BLaER1 treated with 17β-estradiol and CSF1 and Interleukin-3, amounts not matched to agents 10 nM and 100 nM (cell line): Measurements from ENCODE around the gene TMEM260.

Experiments used
- H3K27ac ChIP-seq, 11 experiments: shearing (Covaris generic); formaldehyde crosslinking; 2 replicates each; pipeline ENCODE4 v1.8.1; 2022
- H3K27me3 ChIP-seq, 11 experiments: shearing (Covaris generic); formaldehyde crosslinking; 2 replicates each; pipeline ENCODE4 v1.8.1; 2022
- H3K36me3 ChIP-seq, 11 experiments: shearing (Covaris generic); formaldehyde crosslinking; 2 replicates each; pipeline ENCODE4 v1.8.1; 2022
- H3K4me1 ChIP-seq, 10 experiments: shearing (Covaris generic); formaldehyde crosslinking; 2 replicates each; pipeline ENCODE4 v1.8.1; 2022
- H3K4me2 ChIP-seq, 11 experiments: shearing (Covaris generic); formaldehyde crosslinking; 2 replicates each; pipeline ENCODE4 v1.8.1; 2022
- H3K4me3 ChIP-seq, 10 experiments: shearing (Covaris generic); formaldehyde crosslinking; 2 replicates each; pipeline ENCODE4 v1.8.1; 2022
- H3K9ac ChIP-seq, 11 experiments: shearing (Covaris generic); formaldehyde crosslinking; 2 replicates each; pipeline ENCODE4 v1.8.1; 2022
- H3K9me3 ChIP-seq, 11 experiments: shearing (Covaris generic); formaldehyde crosslinking; replicated peaks in 1 of 11; 2 replicates each; pipeline ENCODE4 v1.8.1; 2022
- H4K20me1 ChIP-seq, 11 experiments: shearing (Covaris generic); formaldehyde crosslinking; 2 replicates each; pipeline ENCODE4 v1.8.1; 2022
- Cebpa-rat ChIP-seq, 11 experiments: shearing (Covaris generic); IDR thresholded peaks; 2 replicates each; pipeline ENCODE4 v1.8.1; 2022

Gene TMEM260

DNA sequence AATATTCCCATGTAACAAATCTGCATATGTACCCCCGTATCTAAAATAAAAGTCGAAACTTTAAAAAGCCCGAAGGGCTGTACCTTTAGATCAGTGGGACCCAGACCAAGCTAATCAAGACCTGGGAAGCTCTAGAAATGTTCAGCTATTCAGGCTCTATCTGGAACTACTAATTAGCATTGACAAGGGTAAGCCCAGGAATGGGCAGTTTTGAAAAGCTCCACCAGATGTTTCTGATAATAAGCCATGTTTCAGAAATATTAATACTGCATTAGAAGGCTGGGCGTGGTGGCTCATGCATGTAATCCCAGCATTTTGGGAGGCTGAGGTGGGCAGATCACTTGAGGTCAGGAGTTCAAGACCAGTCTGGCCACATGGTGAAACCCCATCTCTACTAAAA, 20.4 kb upstream of the TMEM260 start:
- no peaks in the 10 kb centered on the region for H4K20me1 ChIP-seq
- no peak overlapping the region for H3K27ac ChIP-seq
- no peaks in the 10 kb centered on the region for H3K27me3 ChIP-seq
- H3K4me3 ChIP-seq = no peak overlapping the region
- H3K9ac ChIP-seq = no peak overlapping the region
- no peaks in the 10 kb centered on the region for H3K4me1 ChIP-seq
- H3K36me3 ChIP-seq = no peaks in the 10 kb centered on the region
- no peak for TF ChIP-seq Cebpa-rat (IDR thresholded peaks at IDR 0.05)
- H3K9me3 ChIP-seq = peaks cover 4 to 14% (median 10%) of the 10 kb centered on the region in 11 experiments; a peak in 20 of 22 replicates
- no peak overlapping the region for H3K4me2 ChIP-seq

DNA sequence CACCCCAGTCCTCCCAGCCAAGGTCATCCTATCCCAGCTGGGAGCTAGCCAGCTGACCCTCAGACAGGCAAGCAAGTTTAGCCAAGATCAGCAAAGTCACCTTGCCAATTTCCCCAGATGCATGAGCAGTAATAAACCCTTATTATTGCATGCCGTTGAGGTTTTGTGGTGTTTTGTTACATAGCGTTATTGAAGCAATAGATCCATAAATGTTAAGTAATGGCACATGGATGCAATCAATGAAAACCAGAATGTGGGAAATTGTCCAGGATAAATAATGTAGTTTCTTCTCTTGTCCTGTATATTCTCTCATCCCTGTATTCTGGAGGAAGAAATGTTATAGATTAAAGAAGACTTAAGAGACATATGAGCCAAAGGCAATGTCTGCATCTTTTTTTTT, 18.0 kb upstream of the TMEM260 start:
- Histone ChIP-seq H3K9me3 (peaks cover 11 to 25% (median 20%) of the 10 kb centered on the region in 11 experiments; a peak in 21 of 22 replicates), H3K4me1 (no peaks in the 10 kb centered on the region), H4K20me1 (no peaks in the 10 kb centered on the region), H3K27ac (no peak overlapping the region), H3K4me2 (no peak overlapping the region), H3K9ac (no peak overlapping the region), H3K27me3 (no peaks in the 10 kb centered on the region), H3K36me3 (no peaks in the 10 kb centered on the region), H3K4me3 (no peak overlapping the region)
- TF ChIP-seq Cebpa-rat (IDR thresholded peaks at IDR 0.05) = no peak

DNA sequence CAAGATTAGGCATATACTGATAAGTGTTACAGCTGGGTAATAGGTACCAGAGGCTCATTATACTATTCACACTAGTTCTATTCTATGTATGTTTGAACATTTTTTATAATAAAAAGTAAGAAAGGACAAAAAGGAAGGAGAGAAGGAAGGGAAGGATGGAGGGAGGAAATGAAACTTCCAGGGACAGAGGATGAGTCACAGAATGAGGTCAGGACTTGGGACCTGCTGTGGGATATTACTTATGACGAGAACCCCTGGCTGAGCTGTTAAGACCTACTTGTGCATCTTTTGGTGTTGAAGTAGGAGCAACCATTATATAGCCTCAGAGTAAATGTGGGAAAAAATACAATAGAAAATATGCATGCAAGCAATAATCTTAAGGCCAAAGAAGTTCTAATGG, 16.7 kb upstream of the TMEM260 start:
- Histone ChIP-seq H3K27ac (no peak overlapping the region), H3K9me3 (peaks cover 11 to 25% (median 20%) of the 10 kb centered on the region in 11 experiments; a peak in 21 of 22 replicates), H4K20me1 (no peaks in the 10 kb centered on the region), H3K4me2 (no peak overlapping the region), H3K4me1 (no peaks in the 10 kb centered on the region), H3K27me3 (no peaks in the 10 kb centered on the region), H3K9ac (no peak overlapping the region), H3K4me3 (no peak overlapping the region), H3K36me3 (no peaks in the 10 kb centered on the region)
- TF ChIP-seq Cebpa-rat (IDR thresholded peaks at IDR 0.05) = no peak

DNA sequence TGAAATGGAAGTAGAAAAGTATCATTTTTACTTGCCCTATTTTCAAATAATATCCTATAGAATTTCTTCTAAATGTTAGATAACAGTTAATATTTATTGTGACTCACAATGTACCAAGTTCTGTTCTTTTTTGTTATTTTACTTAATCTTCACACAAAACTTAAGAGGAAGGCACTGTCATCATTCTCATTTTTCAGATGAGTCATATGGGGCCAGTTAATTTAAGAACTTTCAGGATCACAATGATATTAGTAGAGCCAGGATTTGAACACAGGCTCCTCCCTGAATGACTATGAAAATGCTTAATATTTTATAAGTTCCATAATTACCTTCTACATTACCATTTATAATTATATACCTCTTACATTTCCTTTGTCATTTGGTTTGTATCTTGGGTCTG, 10.4 kb upstream of the TMEM260 start:
- Histone ChIP-seq H3K4me1 (no peaks in the 10 kb centered on the region), H3K36me3 (no peaks in the 10 kb centered on the region), H3K27ac (no peak overlapping the region), H3K4me2 (no peak overlapping the region), H3K9me3 (peaks cover under 1 to 17% (median 10%) of the 10 kb centered on the region in 11 experiments; a peak in 20 of 22 replicates), H3K4me3 (no peak overlapping the region), H3K27me3 (no peaks in the 10 kb centered on the region), H3K9ac (no peak overlapping the region), H4K20me1 (no peaks in the 10 kb centered on the region)
- TF ChIP-seq Cebpa-rat (IDR thresholded peaks at IDR 0.05) = no peak

DNA sequence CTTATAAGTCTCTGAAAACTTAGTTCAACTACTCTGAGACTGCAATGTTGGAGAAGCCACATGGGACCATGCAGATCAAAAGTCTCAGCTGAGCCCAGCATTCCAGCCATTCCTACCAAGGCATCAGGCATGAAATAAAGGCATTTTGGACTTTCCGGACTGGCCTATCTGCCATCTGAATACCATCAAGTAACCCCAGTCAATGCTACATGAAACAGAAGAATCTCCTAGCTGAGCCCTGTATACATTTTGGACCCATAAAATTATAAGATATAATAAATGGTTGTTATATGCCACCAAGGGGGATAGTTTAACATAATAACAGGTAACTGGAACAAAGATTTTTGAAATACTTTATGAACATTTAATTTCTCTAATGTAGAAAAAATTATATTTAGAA, 9.3 kb upstream of the TMEM260 start:
- no peak overlapping the region for H3K9ac ChIP-seq
- H4K20me1 ChIP-seq = no peaks in the 10 kb centered on the region
- H3K27ac ChIP-seq = no peak overlapping the region
- H3K4me1 ChIP-seq = no peaks in the 10 kb centered on the region
- peaks cover 0 to 10% (median 5%) of the 10 kb centered on the region in 11 experiments; a peak in 9 of 22 replicates for H3K9me3 ChIP-seq
- H3K4me2 ChIP-seq = no peak overlapping the region
- H3K27me3 ChIP-seq = no peaks in the 10 kb centered on the region
- no peak overlapping the region for H3K4me3 ChIP-seq
- TF ChIP-seq Cebpa-rat (IDR thresholded peaks at IDR 0.05) = no peak
- no peaks in the 10 kb centered on the region for H3K36me3 ChIP-seq

DNA sequence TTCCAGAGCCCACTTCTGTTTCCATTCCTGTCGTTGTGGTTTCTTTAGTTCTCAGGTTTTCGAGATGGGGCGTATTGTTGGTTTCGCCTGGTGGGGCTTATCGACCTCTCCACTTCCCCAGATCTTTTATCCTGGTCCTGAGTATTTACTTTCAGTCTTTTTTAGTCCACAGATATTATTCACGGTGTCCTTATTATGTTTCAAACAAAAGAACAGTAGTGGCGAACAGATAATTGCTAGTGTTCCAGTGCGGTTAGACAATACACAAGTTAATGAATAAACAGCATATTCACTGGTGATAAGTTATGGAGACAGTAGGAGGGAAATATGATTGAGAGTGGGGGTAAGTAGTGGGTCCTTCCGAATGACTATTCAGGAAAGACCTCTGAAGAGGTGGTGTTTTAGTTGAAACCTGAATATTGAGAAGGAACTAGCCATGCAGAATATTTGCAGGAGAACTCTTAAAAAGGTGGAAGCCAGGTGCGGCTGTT, 668 bp downstream of the TMEM260 start:
- Histone ChIP-seq H3K36me3 (peaks cover 0 to 7% (median 2%) of the 10 kb centered on the region in 11 experiments; a peak in 13 of 22 replicates), H3K4me1 (peaks cover 12 to 21% (median 13%) of the 10 kb centered on the region in 10 experiments), H3K27ac (peak overlapping the region; percentile 87 to 99 (median 95)), H4K20me1 (peaks cover 14 to 44% (median 27%) of the 10 kb centered on the region in 11 experiments; a peak in 16 of 22 replicates), H3K9me3 (no peaks in the 10 kb centered on the region), H3K27me3 (no peaks in the 10 kb centered on the region), H3K9ac (peak overlapping the region; percentile 91 to 99 (median 94)), H3K4me2 (peak overlapping the region; percentile 81 to 97 (median 91)), H3K4me3 (peak overlapping the region; percentile 88 to 99 (median 97))
- no peak for TF ChIP-seq Cebpa-rat (IDR thresholded peaks at IDR 0.05)

DNA sequence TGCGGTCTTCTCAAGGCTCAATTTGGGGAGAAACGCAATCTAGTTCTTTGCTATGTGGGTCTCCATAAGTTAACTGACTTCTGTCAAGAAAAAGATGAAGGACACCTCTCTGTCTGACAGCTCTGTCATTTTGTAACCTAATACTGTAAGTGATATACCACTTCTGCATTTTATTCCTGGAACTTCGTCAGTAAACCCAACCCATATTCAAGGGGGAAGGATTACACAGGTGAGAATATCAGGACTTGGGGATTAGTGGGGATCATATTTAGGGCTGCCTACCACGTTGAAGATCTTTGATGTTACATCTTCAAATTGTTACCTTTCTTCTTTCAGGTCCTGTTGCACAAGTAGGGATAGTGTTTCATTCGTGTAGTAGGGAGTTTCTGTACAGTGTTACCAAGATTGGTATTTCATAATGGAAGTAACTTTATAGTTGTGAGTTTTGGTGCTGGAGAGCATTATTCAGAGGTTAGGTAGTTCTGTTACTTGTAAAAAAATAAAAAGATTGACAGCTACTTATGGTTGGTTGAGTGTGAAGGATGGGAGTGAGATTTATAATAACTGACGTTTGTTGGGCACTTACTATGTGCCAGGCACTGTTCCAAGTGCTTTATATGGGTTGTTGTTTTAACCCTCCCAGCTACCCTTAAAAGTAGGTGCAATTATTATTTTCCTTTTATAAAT, 1.6 kb downstream of the TMEM260 start:
- no peak for TF ChIP-seq Cebpa-rat (IDR thresholded peaks at IDR 0.05)
- no peaks in the 10 kb centered on the region for H3K9me3 ChIP-seq
- peak overlapping the region in 2 of 11 experiments; percentile 92 to 98; a peak in 4 of 22 replicates for H3K27ac ChIP-seq
- peaks cover 12 to 21% (median 13%) of the 10 kb centered on the region in 10 experiments for H3K4me1 ChIP-seq
- H3K4me3 ChIP-seq = peak overlapping the region; percentile 88 to 99 (median 97)
- peak overlapping the region in 10 of 11 experiments; percentile 91 to 99 (median 95); a peak in 14 of 22 replicates for H3K9ac ChIP-seq
- H3K36me3 ChIP-seq = peaks cover 8 to 17% (median 11%) of the 10 kb centered on the region in 11 experiments; a peak in 21 of 22 replicates
- H3K27me3 ChIP-seq = no peaks in the 10 kb centered on the region
- peaks cover 14 to 48% (median 27%) of the 10 kb centered on the region in 11 experiments; a peak in 16 of 22 replicates for H4K20me1 ChIP-seq
- peak overlapping the region; percentile 81 to 97 (median 91) for H3K4me2 ChIP-seq

DNA sequence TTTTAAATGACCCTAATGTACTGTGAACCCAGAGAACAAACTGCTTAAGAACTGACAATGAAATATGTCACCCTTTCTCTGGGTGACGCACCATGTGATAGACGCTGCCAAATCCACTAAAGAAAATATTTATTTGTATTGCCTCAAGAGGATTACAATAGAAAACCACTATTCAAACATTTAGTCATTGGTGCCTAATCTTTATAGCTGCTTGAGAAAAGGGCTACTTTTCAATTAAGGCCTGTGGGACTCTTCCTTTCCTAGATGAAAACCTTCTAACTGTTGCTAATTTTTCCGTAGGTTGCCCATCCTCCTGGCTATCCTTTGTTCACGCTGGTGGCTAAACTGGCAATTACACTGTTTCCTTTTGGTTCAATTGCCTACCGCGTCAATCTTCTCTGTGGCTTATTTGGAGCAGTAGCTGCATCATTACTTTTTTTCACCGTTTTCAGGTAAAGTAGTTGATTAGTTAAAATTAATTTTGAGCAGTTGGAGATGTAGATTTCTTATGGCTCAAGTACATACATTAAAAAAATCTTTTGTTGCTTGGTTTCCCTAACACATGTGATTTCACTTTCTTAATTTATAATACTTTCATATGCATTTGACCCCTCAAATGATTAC, 6.0 kb downstream of the TMEM260 start:
- no peak overlapping the region for H3K4me3 ChIP-seq
- peaks cover 24 to 46% (median 31%) of the 10 kb centered on the region in 11 experiments for H3K36me3 ChIP-seq
- H3K9ac ChIP-seq = no peak overlapping the region
- H3K9me3 ChIP-seq = no peaks in the 10 kb centered on the region
- peaks cover 12 to 55% (median 26%) of the 10 kb centered on the region in 11 experiments; a peak in 16 of 22 replicates for H4K20me1 ChIP-seq
- no peak for TF ChIP-seq Cebpa-rat (IDR thresholded peaks at IDR 0.05)
- H3K27ac ChIP-seq = no peak overlapping the region
- H3K27me3 ChIP-seq = no peaks in the 10 kb centered on the region
- no peak overlapping the region for H3K4me2 ChIP-seq
- peaks cover 10 to 19% (median 10%) of the 10 kb centered on the region in 10 experiments for H3K4me1 ChIP-seq

DNA sequence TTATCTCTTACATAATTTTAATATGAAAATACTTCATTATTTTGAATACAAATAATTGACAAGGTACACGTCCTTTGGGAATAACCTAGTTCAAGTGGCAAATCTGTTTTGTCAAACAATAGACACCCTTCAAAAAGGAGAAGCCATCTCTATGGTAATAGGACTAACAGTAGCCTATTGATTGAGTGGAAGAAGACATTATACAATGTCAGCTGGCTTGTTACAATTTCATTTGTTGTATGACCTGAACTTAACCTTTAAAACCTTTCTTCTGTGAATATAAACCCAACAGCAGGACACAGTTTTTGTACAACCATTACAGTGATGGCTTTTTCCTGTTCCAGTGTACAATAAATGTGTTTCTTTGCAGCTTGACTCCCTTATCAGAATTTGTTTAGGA, 8.1 kb downstream of the TMEM260 start:
- Histone ChIP-seq H3K27ac (no peak overlapping the region), H3K4me1 (0 out of 20 replicates have a peak, but pooled peaks cover 0 to 5% (median 0%) of the 10 kb centered on the region in 10 experiments)

More for the DNA sequence above, 8.1 kb downstream of the TMEM260 start:
- TF ChIP-seq Cebpa-rat (IDR thresholded peaks at IDR 0.05) = no peak
- H3K4me3 ChIP-seq = no peak overlapping the region
- H3K27me3 ChIP-seq = no peaks in the 10 kb centered on the region
- no peak overlapping the region for H3K4me2 ChIP-seq
- peaks cover 5 to 42% (median 17%) of the 10 kb centered on the region in 11 experiments; a peak in 14 of 22 replicates for H4K20me1 ChIP-seq
- H3K9me3 ChIP-seq = no peaks in the 10 kb centered on the region
- peaks cover 27 to 62% (median 45%) of the 10 kb centered on the region in 11 experiments for H3K36me3 ChIP-seq
- no peak overlapping the region for H3K9ac ChIP-seq
